H1 (cell line): ENCODE results near the gene SEPTIN2. TPM values are rescaled to one million over a fixed set of nuclear protein-coding genes. Genes with fewer than 3 reads are reported as not detected.
"Not testable (repeated sequence)": the region's sequence is repeated elsewhere in the genome, so short reads cannot be mapped to it uniquely, and the experiment has no call there.

Source experiments
- CTCF ChIA-PET: fragments of 300-600 bp; sonication (Branson Sonifier 250); formaldehyde crosslinking; loops from one replicate; lab custom pipeline; 2021; ENCODE audit not compliant: partially characterized antibody; lab: Charles Lee
- POLR2A ChIA-PET: fragments of 300-600 bp; sonication (Branson Sonifier 250); formaldehyde crosslinking; loops from one replicate; lab custom pipeline; 2021; ENCODE audit warnings: inconsistent platforms; ENCODE audit not compliant: partially characterized antibody; lab: Charles Lee
- DNase-seq, 2 experiments: peaks; one replicate each; pipeline versions ENCODE4 v3.0.0 to v3.0.0-alpha.2; 2010 to 2022; ENCODE audit warnings: low spot score in 2 of 2, low read depth in 1 of 2, mixed read lengths in 1 of 2
- FAIRE-seq: peaks from 2 replicates; lab custom pipeline; 2011; peaks lifted over from hg19 to GRCh38; lab: Jason Lieb, UNC
- H2AFZ ChIP-seq: 2 replicates; pipeline ENCODE4 v1.8.1; 2012; ENCODE audit warnings: low read length, inconsistent platforms
- H2AK5ac ChIP-seq: 2 replicates; pipeline ENCODE4 v1.6.1; 2013; ENCODE audit warnings: low read depth, low read length
- H2BK120ac ChIP-seq: replicated peaks from 2 replicates; pipeline ENCODE3; 2013; ENCODE audit warnings: low read depth, low read length, inconsistent platforms
- H2BK12ac ChIP-seq: 2 replicates; pipeline ENCODE4 v1.6.1; 2013; ENCODE audit warnings: low read depth, low read length
- H2BK15ac ChIP-seq: 2 replicates; pipeline ENCODE4 v1.6.1; 2013; ENCODE audit warnings: low read length
- H2BK20ac ChIP-seq: 2 replicates; pipeline ENCODE4 v1.6.1; 2013; ENCODE audit warnings: low read length
- H2BK5ac ChIP-seq: 2 replicates; pipeline ENCODE4 v1.6.1; 2013; ENCODE audit warnings: low read depth, low read length
- H3K14ac ChIP-seq: 2 replicates; pipeline ENCODE4 v1.6.1; 2013; ENCODE audit warnings: inconsistent platforms; ENCODE audit not compliant: insufficient read length
- H3K18ac ChIP-seq: 2 replicates; pipeline ENCODE4 v1.6.1; 2013; ENCODE audit warnings: low read length; ENCODE audit errors: extremely low read depth
- H3K23ac ChIP-seq: 2 replicates; pipeline ENCODE4 v1.6.1; 2013; ENCODE audit warnings: inconsistent platforms; ENCODE audit not compliant: insufficient read length
- H3K23me2 ChIP-seq: 2 replicates; pipeline ENCODE4 v1.6.1; 2013; ENCODE audit warnings: low read depth, low read length
- H3K27ac ChIP-seq: 2 replicates; pipeline ENCODE4 v1.6.1; 2011; ENCODE audit warnings: low read depth, low read length, inconsistent platforms
- H3K27me3 ChIP-seq, 4 experiments: replicated peaks in 1 of 4; 1 replicate in 1 of 4; 2 replicates in 3 of 4; pipeline versions ENCODE4 v1.6.1 to v1.8.1; 2011 to 2013; ENCODE audit warnings: low read length in 3 of 4, mild to moderate bottlenecking in 3 of 4, inconsistent platforms in 2 of 4, mixed read lengths in 2 of 4, moderate library complexity in 1 of 4; ENCODE audit not compliant: control insufficient read depth in 3 of 4, insufficient read depth in 3 of 4; ENCODE audit errors: extremely low read depth in 1 of 4
- H3K36me3 ChIP-seq, 4 experiments: 2 replicates each; pipeline versions ENCODE4 v1.6.1 to v1.8.1; 2011 to 2013; ENCODE audit warnings: mild to moderate bottlenecking in 4 of 4, low read length in 3 of 4, moderate library complexity in 2 of 4, control low read depth in 1 of 4, inconsistent platforms in 1 of 4; ENCODE audit not compliant: insufficient read depth in 4 of 4, control insufficient read depth in 2 of 4
- H3K4ac ChIP-seq: replicated peaks from 2 replicates; pipeline ENCODE3; 2013; ENCODE audit warnings: low read length, low read depth, mixed read lengths, inconsistent platforms; ENCODE audit not compliant: insufficient read length
- H3K4me1 ChIP-seq, 4 experiments: replicated peaks in 1 of 4; 1 replicate in 1 of 4; 2 replicates in 3 of 4; pipeline versions ENCODE4 v1.6.1 to v1.8.1; 2011 to 2013; ENCODE audit warnings: low read length in 3 of 4, inconsistent platforms in 2 of 4, mixed read lengths in 1 of 4; ENCODE audit not compliant: insufficient read depth in 4 of 4, control insufficient read depth in 3 of 4
- H3K4me2 ChIP-seq, 2 experiments: 2 replicates each; pipeline versions ENCODE4 v1.6.1 to v1.8.1; 2011 to 2013; ENCODE audit warnings: low read depth in 2 of 2, low read length in 2 of 2, control low read depth in 1 of 2, inconsistent platforms in 1 of 2, mild to moderate bottlenecking in 1 of 2; ENCODE audit not compliant: insufficient read depth in 1 of 2
- H3K4me3 ChIP-seq, 4 experiments: fragments of 200-600, 300-600 bp in 1 of 4; sonication (generic), shearing (Covaris generic), sonication (Bioruptor Twin) in 1 of 4; 2 replicates each; pipeline versions ENCODE4 v1.5.1 to v1.8.1; 2011 to 2016; ENCODE audit warnings: low read length in 4 of 4, low read depth in 3 of 4, control low read depth in 2 of 4, inconsistent platforms in 2 of 4, mild to moderate bottlenecking in 2 of 4, mixed read lengths in 1 of 4, moderate library complexity in 1 of 4; ENCODE audit not compliant: insufficient read depth in 2 of 4; ENCODE audit errors: extremely low read depth in 1 of 4
- H3K56ac ChIP-seq: replicated peaks from 2 replicates; pipeline ENCODE3; 2013; ENCODE audit warnings: low read depth, mild to moderate bottlenecking, mixed read lengths, low read length, inconsistent platforms; ENCODE audit not compliant: insufficient read length
- H3K79me1 ChIP-seq: 2 replicates; pipeline ENCODE4 v1.6.1; 2013; ENCODE audit warnings: low read depth, low read length, control low read depth
- H3K79me2 ChIP-seq, 2 experiments: 2 replicates each; pipeline versions ENCODE4 v1.6.1 to v1.8.1; 2012 to 2013; ENCODE audit warnings: low read length in 2 of 2, mild to moderate bottlenecking in 2 of 2, inconsistent platforms in 1 of 2; ENCODE audit not compliant: insufficient read depth in 2 of 2, control insufficient read depth in 1 of 2
- H3K9ac ChIP-seq, 4 experiments: replicated peaks in 1 of 4; 1 replicate in 1 of 4; 2 replicates in 3 of 4; pipeline versions ENCODE4 v1.6.1 to v1.8.1; 2011 to 2013; ENCODE audit warnings: low read depth in 3 of 4, low read length in 3 of 4, control low read depth in 2 of 4, mild to moderate bottlenecking in 2 of 4, moderate library complexity in 2 of 4, inconsistent platforms in 1 of 4; ENCODE audit errors: extremely low read depth in 1 of 4
- H3K9me3 ChIP-seq, 2 experiments: 2 replicates each; pipeline versions ENCODE4 v1.6.1 to v1.8.1; 2012 to 2013; ENCODE audit warnings: mild to moderate bottlenecking in 2 of 2, moderate library complexity in 2 of 2, control low read depth in 1 of 2, inconsistent platforms in 1 of 2, low read depth in 1 of 2, low read length in 1 of 2, mixed read lengths in 1 of 2; ENCODE audit not compliant: insufficient read depth in 2 of 2
- H4K20me1 ChIP-seq, 2 experiments: replicated peaks in 1 of 2; 2 replicates each; pipeline versions ENCODE3 to v1.8.1; 2011 to 2013; ENCODE audit warnings: inconsistent platforms in 2 of 2, low read length in 2 of 2, mild to moderate bottlenecking in 1 of 2; ENCODE audit not compliant: insufficient read depth in 2 of 2, control insufficient read depth in 1 of 2
- H4K5ac ChIP-seq: 2 replicates; pipeline ENCODE4 v1.6.1; 2013; ENCODE audit warnings: low read length, low read depth, mixed read lengths, inconsistent platforms; ENCODE audit not compliant: insufficient read length
- H4K8ac ChIP-seq: 2 replicates; pipeline ENCODE4 v1.8.0; 2013; ENCODE audit warnings: mild to moderate bottlenecking, moderate library complexity, low read length, inconsistent platforms; ENCODE audit not compliant: insufficient read depth; ENCODE audit errors: extremely low read depth
- H4K91ac ChIP-seq: replicated peaks from 2 replicates; pipeline ENCODE3; 2013; ENCODE audit warnings: low read length, mixed read lengths, inconsistent platforms; ENCODE audit not compliant: insufficient read length
- WGBS, 2 experiments: shearing (Covaris generic) in 1 of 2; methylation state at CpG; one replicate each; pipeline versions ENCODE4 v1.1.6 to v1.1.7; 2013 to 2015; ENCODE audit warnings: low lambda C conversion rate in 2 of 2, mixed read lengths in 2 of 2, inconsistent platforms in 1 of 2, low coverage in 1 of 2, missing lambda C conversion rate in 1 of 2; ENCODE audit not compliant: insufficient replicate concordance in 2 of 2, insufficient coverage in 1 of 2, insufficient read length in 1 of 2; ENCODE audit errors: extremely low coverage in 1 of 2, missing lambda C conversion rate in 1 of 2; 5-methylcytosine and 5-hydroxymethylcytosine counted together
- polyA plus RNA-seq, 7 experiments: library from polyadenylated mRNA; depleted of rRNA in 3 of 7; stranded (reverse) in 5 of 7; unstranded in 2 of 7; fragments of >200 nt in 5 of 7; fragments of 200-250 nt in 2 of 7; gene quantifications; 1 replicate in 5 of 7; 2 replicates in 1 of 7; 4 replicates in 1 of 7; pipeline versions ENCODE4 v1.2.1 to v1.2.3, GENCODE V29; 2011 to 2013; ENCODE audit warnings: missing spikeins in 2 of 7, mixed read lengths in 2 of 7
- total RNA-seq: library from RNA; stranded (reverse); fragmentation: NEBNext Ultra II Directional; extraction: Animal tissue kit (Norgen Biotek cat#: 25700); gene quantifications from 2 replicates; pipeline ENCODE4 v1.2.1, GENCODE V29; 2021

The SEPTIN2 gene
- total and polyA plus RNA-seq, 2 of the 8 experiments (the other 6 are each of a cell fraction or from before 2014, with no cell fraction given): 392 to 650 TPM

DNA sequence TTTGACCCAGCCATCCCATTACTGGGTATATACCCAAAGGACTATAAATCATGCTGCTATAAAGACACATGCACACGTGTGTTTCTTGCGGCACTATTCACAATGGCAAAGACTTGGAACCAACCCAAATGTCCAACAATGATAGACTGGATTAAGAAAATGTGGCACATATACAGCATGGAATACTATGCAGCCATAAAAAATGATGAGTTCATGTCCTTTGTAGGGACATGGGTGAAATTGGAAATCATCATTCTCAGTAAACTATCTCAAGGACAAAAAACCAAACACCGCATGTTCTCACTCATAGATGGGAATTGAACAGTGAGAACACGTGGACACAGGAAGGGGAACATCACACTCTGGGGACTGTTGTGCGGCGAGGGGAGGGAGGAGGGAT, 81.1 kb downstream of the SEPTIN2 start:
- POLR2A ChIA-PET, H3K18ac ChIP-seq, H3K4me2 ChIP-seq, H2AFZ ChIP-seq, H3K4me3 ChIP-seq, H2BK15ac ChIP-seq, H4K20me1 ChIP-seq, DNase-seq, H3K23ac ChIP-seq, H2BK120ac ChIP-seq, H4K91ac ChIP-seq, H3K14ac ChIP-seq, CTCF ChIA-PET, H3K79me1 ChIP-seq, H2BK20ac ChIP-seq, H3K56ac ChIP-seq, H2AK5ac ChIP-seq, H3K4ac ChIP-seq, H3K23me2 ChIP-seq, H3K9me3 ChIP-seq, H2BK12ac ChIP-seq, H4K8ac ChIP-seq, H3K27ac ChIP-seq, H3K79me2 ChIP-seq, H4K5ac ChIP-seq, H3K36me3 ChIP-seq, H3K4me1 ChIP-seq, H3K27me3 ChIP-seq, H3K9ac ChIP-seq, H2BK5ac ChIP-seq, FAIRE-seq: not testable (repeated sequence)
- 95% methylated on average over 6 of the region's 6 CpGs; no CpG with 5 or more reads in 1 of the 2 experiments for WGBS, 2 experiments
